Activated naive CD4-positive, alpha-beta T cell treated with anti-CD3 and anti-CD28 coated beads, Interleukin-2, amount 10 ng/mL, durations not matched to agents 7 days and 5 days (primary cell): ENCODE measurements around the gene TGFBRAP1.

Experiments
- CTCF ChIA-PET: fragments of 350-600 bp; sonication (Branson Sonifier 250); formaldehyde crosslinking; loops from one replicate; lab custom pipeline; 2021; ENCODE audit warnings: antibody characterized with exemption; lab: Charles Lee
- DNase-seq: peaks from one replicate; pipeline ENCODE4 v3.0.0-alpha.2; 2020
- H3K27ac Mint-ChIP-seq: one replicate; pipeline ENCODE4 v1.8.0; 2021; ENCODE audit warnings: mild to moderate bottlenecking, moderate library complexity, mixed read lengths
- H3K27me3 Mint-ChIP-seq: one replicate; pipeline ENCODE4 v1.8.0; 2021; ENCODE audit warnings: mild to moderate bottlenecking, mixed read lengths
- H3K36me3 Mint-ChIP-seq: one replicate; pipeline ENCODE4 v1.8.0; 2021; ENCODE audit warnings: mixed read lengths
- H3K4me1 Mint-ChIP-seq: one replicate; pipeline ENCODE4 v1.8.0; 2021; ENCODE audit warnings: mixed read lengths
- H3K4me3 Mint-ChIP-seq: one replicate; pipeline ENCODE4 v1.8.0; 2021; ENCODE audit warnings: mild to moderate bottlenecking, moderate library complexity, mixed read lengths
- H3K9me3 Mint-ChIP-seq: one replicate; pipeline ENCODE4 v1.8.0; 2021; ENCODE audit warnings: mixed read lengths

Gene TGFBRAP1

DNA sequence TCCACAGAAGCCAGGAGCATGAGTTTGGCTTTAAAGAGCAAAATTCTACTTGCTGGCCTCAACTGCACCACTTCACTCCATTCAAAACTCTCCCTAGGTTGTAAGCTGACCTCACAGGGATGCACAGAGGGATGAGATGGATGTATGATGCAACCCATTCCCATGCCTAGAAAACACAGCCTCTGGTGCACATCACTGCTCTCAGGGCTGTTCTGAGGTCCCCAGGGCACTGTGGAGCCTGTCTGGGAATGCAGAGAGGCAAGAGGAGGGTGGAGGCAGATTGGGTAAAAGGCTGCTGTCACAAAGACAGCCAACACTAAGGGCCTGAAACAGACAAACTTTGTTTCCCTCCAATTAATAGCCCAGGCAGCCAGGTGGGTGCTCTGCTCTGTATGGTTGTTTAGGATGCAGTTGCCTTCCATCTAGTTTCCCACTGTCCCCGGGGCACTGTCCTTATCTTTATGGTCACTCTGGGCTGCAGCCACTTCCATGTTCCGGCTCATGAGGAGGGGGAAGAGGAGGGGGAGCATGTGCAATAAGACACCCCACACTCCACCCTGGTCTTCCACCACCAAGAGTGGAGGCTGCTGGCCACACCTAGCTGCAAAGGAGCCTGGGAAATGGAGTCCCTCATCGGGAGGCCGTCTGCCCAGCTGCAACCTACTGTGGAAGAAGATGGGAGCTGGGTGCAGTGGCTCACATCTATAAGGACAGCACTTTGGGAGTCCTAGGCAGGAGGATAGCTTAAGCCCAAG, 81.0 kb downstream of the TGFBRAP1 start:
- Mint-ChIP-seq H3K36me3 (no peaks in the 10 kb centered on the region), H3K4me3 (no peak overlapping the region), H3K4me1 (no peaks in the 10 kb centered on the region), H3K27ac (no peak overlapping the region), H3K9me3 (no peaks in the 10 kb centered on the region), H3K27me3 (no peaks in the 10 kb centered on the region)
- DNase-seq, result no peak
- CTCF ChIA-PET, result no interaction called here

DNA sequence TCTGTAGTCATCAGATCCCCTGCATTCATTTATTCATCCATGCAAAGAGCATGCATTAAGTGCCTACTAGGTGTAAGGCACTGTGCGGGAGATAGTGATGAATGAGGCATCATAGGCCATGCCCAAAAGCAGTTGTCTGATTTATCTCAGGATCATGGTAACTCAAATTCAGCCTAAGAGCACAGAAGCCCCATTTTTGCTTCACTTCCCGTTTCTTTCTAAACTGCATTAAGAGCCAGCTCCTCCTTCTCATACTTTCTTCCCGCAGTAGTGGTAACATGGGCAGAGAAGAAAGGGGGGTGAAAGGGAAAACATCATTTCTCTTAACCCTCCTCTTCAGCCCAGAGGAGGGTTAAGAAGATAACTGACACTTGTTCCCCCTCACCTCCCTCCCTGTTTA, 85.1 kb downstream of the TGFBRAP1 start:
- H3K27ac Mint-ChIP-seq, result no peak overlapping the region
- no peaks in the 10 kb centered on the region for H3K36me3 Mint-ChIP-seq
- CTCF ChIA-PET, result no interaction called here
- no peaks in the 10 kb centered on the region for H3K4me1 Mint-ChIP-seq
- no peaks in the 10 kb centered on the region for H3K27me3 Mint-ChIP-seq
- H3K4me3 Mint-ChIP-seq, result no peak overlapping the region
- H3K9me3 Mint-ChIP-seq, result no peaks in the 10 kb centered on the region
- no peak for DNase-seq

DNA sequence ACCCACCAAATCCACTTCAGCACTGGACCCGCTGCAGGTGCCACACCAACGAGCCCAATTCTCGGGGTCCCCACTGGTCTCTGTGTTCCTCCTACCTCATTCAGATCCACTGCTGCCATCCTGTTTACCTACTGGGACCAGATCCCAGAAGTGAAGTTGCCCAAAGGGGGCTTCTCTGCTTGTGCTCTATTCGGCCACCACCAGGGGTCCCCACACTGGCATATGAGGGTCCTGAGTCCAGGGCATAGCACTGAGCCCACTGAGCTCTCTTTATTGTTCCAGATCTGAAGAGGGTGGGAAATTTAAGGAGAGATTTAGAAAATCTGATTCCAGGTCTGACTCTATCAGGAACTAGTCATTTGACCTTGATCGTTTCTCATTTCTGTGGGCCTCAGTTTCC, 85.6 kb downstream of the TGFBRAP1 start:
- Mint-ChIP-seq H3K36me3 (no peaks in the 10 kb centered on the region), H3K4me3 (no peak overlapping the region), H3K9me3 (no peaks in the 10 kb centered on the region), H3K27me3 (no peaks in the 10 kb centered on the region), H3K27ac (no peak overlapping the region), H3K4me1 (no peaks in the 10 kb centered on the region)
- DNase-seq, result no peak
- CTCF ChIA-PET, result no interaction called here

DNA sequence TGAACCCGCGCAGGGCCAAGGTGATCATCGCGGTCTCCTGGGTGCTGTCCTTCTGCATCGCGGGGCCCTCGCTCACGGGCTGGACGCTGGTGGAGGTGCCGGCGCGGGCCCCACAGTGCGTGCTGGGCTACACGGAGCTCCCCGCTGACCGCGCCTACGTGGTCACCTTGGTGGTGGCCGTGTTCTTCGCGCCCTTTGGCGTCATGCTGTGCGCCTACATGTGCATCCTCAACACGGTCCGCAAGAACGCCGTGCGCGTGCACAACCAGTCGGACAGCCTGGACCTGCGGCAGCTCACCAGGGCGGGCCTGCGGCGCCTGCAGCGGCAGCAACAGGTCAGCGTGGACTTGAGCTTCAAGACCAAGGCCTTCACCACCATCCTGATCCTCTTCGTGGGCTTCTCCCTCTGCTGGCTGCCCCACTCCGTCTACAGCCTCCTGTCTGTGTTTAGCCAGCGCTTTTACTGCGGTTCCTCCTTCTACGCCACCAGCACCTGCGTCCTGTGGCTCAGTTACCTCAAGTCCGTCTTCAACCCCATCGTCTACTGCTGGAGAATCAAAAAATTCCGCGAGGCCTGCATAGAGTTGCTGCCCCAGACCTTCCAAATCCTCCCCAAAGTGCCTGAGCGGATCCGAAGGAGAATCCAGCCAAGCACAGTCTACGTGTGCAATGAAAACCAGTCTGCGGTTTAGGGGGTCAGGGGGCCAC, 87.1 kb downstream of the TGFBRAP1 start:
- no peak overlapping the region for H3K4me3 Mint-ChIP-seq
- H3K9me3 Mint-ChIP-seq, result no peaks in the 10 kb centered on the region
- CTCF ChIA-PET, result interaction anchor here (0.7 to 13.9 kb wide), 2 partner anchors 127 to 218 kb away, joined by 3 to 193 read pairs; no protein-coding TSS in a partner anchor
- H3K27ac Mint-ChIP-seq, result no peak overlapping the region
- H3K36me3 Mint-ChIP-seq, result no peaks in the 10 kb centered on the region
- peaks cover 6% of the 10 kb centered on the region for H3K27me3 Mint-ChIP-seq
- peaks cover 3% of the 10 kb centered on the region for H3K4me1 Mint-ChIP-seq
- DNase-seq, result no peak

DNA sequence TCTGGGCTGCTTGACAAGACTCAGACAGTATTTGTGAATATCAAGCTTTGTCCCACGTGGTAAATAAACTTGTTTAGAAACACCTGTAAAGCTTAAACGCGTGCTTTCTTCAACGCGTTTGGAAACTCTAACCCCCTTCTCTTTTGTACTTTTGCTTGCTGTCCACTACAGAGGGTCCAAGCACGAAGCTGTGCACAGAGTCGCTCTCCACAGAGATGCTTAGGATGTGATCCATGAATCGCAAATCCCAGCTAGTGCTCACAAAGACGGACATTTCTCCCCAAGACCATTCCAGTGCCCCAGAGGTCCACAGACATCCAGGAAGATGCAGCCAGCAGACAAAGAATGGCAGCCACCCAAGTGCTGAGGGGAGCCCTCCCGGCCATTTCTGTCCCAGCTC, 88.1 kb downstream of the TGFBRAP1 start, which contains the start of gene GPR45:
TSS of gene GPR45 (plus strand) at position 301 of the 400 bp plus-strand sequence. CDS start 116 bp downstream, outside the sequence.
- Mint-ChIP-seq H3K9me3 (no peaks in the 10 kb centered on the region), H3K27ac (no peak within 1 kb of the TSS), H3K4me1 (peaks cover 11% of the 10 kb centered on the region), H3K4me3 (no peak within 1 kb of the TSS), H3K36me3 (no peaks in the 10 kb centered on the region), H3K27me3 (peaks cover 16% of the 10 kb centered on the region)
- CTCF ChIA-PET, result interaction anchor here (0.5 to 13.9 kb wide), 3 partner anchors 8 to 319 kb away, joined by 3 to 193 read pairs (median 3); no protein-coding TSS in a partner anchor
- DNase-seq, result no peak

DNA sequence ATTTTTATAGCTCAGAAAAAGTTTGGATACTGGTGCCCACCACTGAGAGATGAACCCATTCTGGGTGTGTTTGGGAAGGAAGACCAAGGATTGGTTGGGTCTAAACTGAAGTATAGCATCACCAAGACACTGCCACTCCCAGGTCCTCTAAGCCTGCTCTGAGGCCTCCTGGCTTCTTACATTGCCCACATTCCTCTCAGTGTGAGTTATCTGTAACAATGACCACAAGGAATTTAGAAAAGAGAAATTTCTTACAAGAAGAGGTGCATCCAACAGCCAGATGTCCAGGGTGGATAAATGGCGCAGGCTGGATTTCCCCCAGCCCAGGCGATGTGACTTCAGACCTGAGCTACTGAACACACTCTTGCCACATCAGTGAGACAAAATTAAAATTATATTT, 89.6 kb downstream of the TGFBRAP1 start:
- Mint-ChIP-seq H3K27ac (no peak overlapping the region), H3K4me3 (no peak overlapping the region), H3K36me3 (no peaks in the 10 kb centered on the region), H3K27me3 (peaks cover 28% of the 10 kb centered on the region), H3K9me3 (no peaks in the 10 kb centered on the region), H3K4me1 (peaks cover 17% of the 10 kb centered on the region)
- DNase-seq, result no peak
- CTCF ChIA-PET, result interaction anchor here (13.9 kb wide), 1 partner anchor 124 kb away, joined by 193 read pairs; no protein-coding TSS in a partner anchor

DNA sequence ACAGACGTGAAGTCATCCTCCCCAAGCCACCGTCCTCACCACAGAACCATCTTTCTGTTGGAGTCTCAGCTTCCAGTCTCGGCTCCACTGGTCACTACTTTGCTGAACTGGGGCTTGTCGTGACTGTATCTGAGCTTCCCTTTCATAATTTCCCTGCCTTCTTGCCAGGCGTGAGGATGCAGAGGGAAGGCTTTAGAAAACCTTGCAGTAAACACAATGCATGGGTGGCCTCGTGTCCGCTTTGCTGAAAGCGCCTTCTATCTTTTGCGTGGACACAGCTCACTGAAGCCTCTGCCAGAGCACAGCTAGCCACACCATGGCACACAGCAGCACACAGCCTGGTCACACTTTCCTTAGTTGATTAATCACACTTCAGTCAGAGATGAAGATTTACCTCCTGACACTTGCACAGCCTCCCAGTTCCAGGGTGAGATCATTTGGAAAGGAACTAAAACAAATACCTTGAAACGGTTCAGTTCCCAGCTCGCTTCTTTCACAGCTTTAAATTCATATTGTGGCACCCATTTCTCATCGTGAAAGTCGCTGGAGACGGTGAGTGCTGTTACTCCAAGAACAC, 90.8 kb downstream of the TGFBRAP1 start:
- no peak overlapping the region for H3K27ac Mint-ChIP-seq
- no peak for DNase-seq
- no peak overlapping the region for H3K4me3 Mint-ChIP-seq
- H3K36me3 Mint-ChIP-seq, result no peaks in the 10 kb centered on the region
- H3K27me3 Mint-ChIP-seq, result peaks cover 35% of the 10 kb centered on the region
- CTCF ChIA-PET, result interaction anchor here (0.6 to 13.9 kb wide), 7 partner anchors 49 to 203 kb away, joined by 3 to 193 read pairs (median 4); no protein-coding TSS in a partner anchor
- no peaks in the 10 kb centered on the region for H3K9me3 Mint-ChIP-seq
- H3K4me1 Mint-ChIP-seq, result peaks cover 17% of the 10 kb centered on the region

DNA sequence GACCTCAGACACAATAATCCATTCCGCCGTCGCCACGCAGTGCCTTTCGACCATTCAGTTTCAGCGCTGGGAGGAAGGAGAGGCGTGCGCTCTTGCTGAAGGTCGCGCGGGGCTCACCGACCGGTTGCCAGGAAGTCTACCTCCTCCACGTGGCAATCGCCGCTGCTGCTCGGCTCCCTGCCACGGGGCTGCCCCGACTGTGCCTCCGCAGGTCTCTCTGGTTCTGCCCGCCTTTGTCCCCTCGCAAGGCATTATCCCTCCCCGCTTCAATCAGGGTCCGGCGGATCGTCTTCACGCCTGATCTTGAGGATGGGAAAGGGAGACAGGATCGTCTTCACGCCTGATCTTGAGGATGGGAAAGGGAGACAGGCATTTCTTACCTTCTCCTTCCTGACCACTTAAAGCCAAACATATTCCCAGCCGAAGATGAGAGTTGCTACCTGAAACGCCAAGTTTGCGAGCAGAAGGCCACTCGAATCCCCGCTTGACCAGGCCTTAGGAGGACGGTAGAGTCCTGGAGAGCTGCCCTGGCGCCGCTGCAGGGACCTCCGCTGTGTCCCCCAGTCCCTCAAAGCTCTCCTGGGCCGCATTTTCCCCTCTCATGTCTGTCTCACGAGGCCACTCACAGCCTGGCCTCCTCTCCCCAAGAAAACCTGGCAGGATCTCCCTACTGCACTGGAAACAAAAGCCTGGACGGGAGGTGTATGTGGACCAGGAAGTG, 92.3 kb downstream of the TGFBRAP1 start:
- H3K4me3 Mint-ChIP-seq, result no peak overlapping the region
- H3K4me1 Mint-ChIP-seq, result peaks cover 17% of the 10 kb centered on the region
- CTCF ChIA-PET, result interaction anchor here (0.6 to 13.9 kb wide), 4 partner anchors 85 to 136 kb away, joined by 3 to 193 read pairs (median 5); no protein-coding TSS in a partner anchor

DNA sequence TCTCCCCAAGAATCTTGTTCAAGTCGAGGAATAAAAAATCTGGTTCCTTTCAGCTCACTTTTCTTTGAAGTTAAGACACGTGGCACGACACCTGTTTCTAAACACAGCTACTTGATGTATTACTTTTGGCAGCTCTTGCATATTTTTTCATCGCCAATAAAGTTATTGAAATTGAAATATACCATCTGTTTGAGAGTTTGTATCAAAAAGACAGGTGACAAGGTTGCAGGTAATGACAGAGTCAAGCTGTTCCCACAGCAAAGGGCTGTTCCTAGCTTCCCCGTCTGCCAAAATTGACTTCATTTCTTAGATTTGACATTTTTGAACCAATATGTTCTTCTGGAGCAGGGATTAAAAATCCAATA, 93.5 kb downstream of the TGFBRAP1 start:
- DNase-seq, result no peak
- Mint-ChIP-seq H3K4me3 (no peak overlapping the region), H3K36me3 (no peaks in the 10 kb centered on the region), H3K4me1 (peaks cover 17% of the 10 kb centered on the region), H3K27ac (no peak overlapping the region), H3K27me3 (peaks cover 35% of the 10 kb centered on the region), H3K9me3 (no peaks in the 10 kb centered on the region)
- CTCF ChIA-PET, result interaction anchor here (0.7 to 13.9 kb wide), 7 partner anchors 116 to 427 kb away, joined by 3 to 193 read pairs (median 4); no protein-coding TSS in a partner anchor

More for the DNA sequence above, 92.3 kb downstream of the TGFBRAP1 start:
- H3K27me3 Mint-ChIP-seq, result peaks cover 35% of the 10 kb centered on the region
- no peaks in the 10 kb centered on the region for H3K9me3 Mint-ChIP-seq
- DNase-seq, result no peak
- no peaks in the 10 kb centered on the region for H3K36me3 Mint-ChIP-seq
- no peak overlapping the region for H3K27ac Mint-ChIP-seq

DNA sequence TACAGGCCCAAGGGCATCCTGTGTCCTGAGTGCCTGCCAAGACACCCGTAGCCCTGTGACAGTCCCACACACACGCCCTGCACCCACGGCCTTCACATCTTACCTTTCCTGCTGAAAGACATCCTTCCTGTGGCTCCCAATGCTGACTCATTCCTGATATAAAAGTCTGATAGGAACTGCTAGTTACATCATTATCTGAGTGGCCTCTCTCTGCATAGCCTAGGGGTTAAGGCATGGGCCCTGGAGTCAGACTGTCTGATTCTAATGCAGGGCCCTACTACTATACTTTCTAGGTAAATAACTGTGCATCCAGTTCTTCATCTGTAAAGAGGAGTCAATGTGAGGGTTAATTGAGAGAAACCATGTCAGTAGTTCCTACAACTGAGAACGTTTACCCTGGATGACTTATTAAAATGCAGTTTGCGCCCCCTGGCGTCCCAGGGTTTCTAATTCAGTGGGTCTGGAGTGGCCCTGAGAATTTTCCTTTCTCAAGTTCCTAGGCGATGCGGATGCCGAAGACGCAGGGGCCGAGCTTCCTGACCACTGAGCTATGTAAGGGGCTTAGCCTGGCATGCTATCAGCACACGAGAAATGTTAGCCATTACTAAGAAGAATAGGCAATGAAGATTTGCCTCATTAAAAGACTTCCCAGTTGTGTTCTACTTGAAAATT, 94.0 kb downstream of the TGFBRAP1 start:
- peak; percentile 71 for DNase-seq
- CTCF ChIA-PET, result interaction anchor here (0.6 to 13.9 kb wide), 8 partner anchors 115 to 428 kb away, joined by 3 to 193 read pairs (median 4); no protein-coding TSS in a partner anchor
- H3K4me3 Mint-ChIP-seq, result no peak overlapping the region
- peaks cover 17% of the 10 kb centered on the region for H3K4me1 Mint-ChIP-seq
- no peaks in the 10 kb centered on the region for H3K36me3 Mint-ChIP-seq
- peaks cover 35% of the 10 kb centered on the region for H3K27me3 Mint-ChIP-seq
- H3K9me3 Mint-ChIP-seq, result no peaks in the 10 kb centered on the region
- no peak overlapping the region for H3K27ac Mint-ChIP-seq

DNA sequence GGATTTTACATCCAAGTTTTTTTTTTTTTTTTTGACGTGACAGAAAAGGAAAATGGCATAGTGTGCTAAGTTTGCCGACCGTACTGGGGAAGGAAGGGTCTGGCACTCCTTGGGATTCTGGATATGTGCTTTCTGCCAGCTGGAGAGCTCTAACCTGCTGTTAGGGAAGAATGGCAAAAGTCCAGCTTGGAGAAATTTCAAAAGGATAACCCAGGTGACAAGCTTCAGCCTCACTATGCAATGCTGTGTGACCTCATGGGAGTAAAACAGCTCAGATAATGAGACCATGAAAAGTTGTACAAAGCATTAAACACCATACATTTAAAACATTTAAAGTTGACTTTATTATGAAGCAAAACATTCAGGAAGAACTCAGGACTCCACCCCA, 98.3 kb downstream of the TGFBRAP1 start:
- no peak overlapping the region for H3K4me3 Mint-ChIP-seq
- no peaks in the 10 kb centered on the region for H3K36me3 Mint-ChIP-seq
- CTCF ChIA-PET, result interaction anchor here (13.9 kb wide), 1 partner anchor 116 kb away, joined by 193 read pairs; no protein-coding TSS in a partner anchor
- peaks cover 22% of the 10 kb centered on the region for H3K27me3 Mint-ChIP-seq
- H3K27ac Mint-ChIP-seq, result no peak overlapping the region
- H3K9me3 Mint-ChIP-seq, result no peaks in the 10 kb centered on the region
- peaks cover 5% of the 10 kb centered on the region for H3K4me1 Mint-ChIP-seq
- DNase-seq, result no peak

DNA sequence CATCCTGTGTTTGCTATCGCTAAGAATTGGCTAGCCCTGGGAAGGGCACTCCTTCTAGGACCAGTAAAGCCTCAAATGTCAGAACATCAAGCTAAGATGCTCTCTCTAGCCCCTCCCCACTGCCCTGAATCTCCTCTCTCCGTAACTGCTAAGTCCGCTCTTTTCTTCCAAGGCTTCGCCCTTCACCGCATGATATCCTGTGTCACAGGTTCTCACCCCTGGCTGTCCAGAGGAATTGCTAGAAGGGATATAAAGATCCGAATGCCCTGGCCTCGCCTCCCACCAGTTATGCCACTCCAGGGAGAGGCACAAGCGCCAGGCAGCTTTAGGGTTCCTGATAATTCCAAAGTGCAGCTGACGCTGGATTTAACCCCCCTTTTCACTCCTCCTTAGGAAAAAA, 105.1 kb downstream of the TGFBRAP1 start:
- Mint-ChIP-seq H3K27me3 (peaks cover 9% of the 10 kb centered on the region), H3K4me3 (no peak overlapping the region), H3K4me1 (no peaks in the 10 kb centered on the region), H3K9me3 (no peaks in the 10 kb centered on the region), H3K36me3 (no peaks in the 10 kb centered on the region), H3K27ac (no peak overlapping the region)
- CTCF ChIA-PET, result no interaction called here
- no peak for DNase-seq

DNA sequence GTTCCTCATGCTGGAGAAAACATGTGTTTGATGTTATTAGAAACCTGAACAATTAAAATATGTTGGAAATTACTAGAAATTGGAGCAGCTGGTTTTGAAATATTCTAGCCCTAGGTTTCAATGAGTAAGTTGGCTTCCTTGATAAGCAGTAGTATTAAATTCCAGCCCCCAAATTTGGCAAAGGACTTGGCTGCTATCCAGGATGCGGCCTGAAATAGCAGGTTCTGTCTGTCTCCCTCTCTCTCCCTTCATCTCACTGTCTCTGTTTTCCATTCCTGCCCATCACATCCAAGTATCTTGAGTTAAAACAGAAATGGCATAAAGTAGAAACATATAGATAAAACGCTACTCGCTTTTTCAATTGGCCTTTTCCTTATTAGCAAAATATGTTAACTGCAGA, 108.9 kb downstream of the TGFBRAP1 start:
- no peak for DNase-seq
- Mint-ChIP-seq H3K36me3 (no peaks in the 10 kb centered on the region), H3K27me3 (peaks cover 9% of the 10 kb centered on the region), H3K9me3 (no peaks in the 10 kb centered on the region), H3K4me1 (no peaks in the 10 kb centered on the region), H3K4me3 (no peak overlapping the region), H3K27ac (no peak overlapping the region)
- CTCF ChIA-PET, result no interaction called here
